Hepatic stellate cell (primary cell): ENCODE results near the gene C5.
"Not testable (repeated sequence)": the region's sequence is repeated elsewhere in the genome, so short reads cannot be mapped to it uniquely, and the experiment has no call there.

Experiments used
- DNase-seq: peaks from one replicate; pipeline ENCODE4 v3.0.0; 2011; ENCODE audit warnings: low spot score

Gene C5

DNA sequence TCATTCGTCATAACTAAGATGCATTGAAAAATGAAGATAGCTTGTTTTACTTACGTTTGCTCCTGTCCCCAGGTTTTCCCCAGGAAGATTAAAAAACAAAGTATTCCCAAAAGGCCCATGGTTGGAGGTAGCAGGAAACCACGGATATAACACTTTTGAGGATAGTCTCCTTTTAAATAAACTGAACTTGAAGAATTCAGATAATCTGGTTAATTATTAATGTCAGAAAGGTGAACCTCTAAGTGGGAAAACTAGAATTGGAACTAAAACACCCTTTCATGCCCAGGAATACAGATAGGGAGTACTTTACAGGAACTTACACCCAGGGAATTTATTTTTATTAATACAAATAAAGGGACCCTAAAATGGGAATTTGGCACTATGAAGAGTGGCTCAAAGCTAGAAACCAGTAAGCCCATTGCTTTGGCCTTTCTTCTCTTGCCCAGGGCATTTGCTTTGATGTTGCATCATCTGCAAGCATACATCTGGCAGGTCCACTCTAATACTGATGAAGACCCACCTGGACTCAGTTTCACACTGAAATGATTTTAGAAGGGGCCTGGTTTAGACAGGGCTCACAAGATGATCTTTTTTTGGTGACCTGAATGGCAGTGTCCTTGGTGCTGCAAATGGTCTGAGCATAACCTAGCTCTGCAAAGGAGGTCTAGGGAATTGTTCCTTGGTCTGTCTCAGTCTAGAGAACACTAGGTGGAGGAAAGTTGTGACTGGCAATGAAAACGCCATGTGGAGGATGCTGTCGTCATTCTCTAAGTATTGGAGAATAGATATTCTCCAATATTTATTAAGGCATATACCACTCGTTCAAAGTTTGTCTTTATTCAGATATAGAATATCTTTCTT, at the start of gene C5:
Gene C5 (minus strand): TSS at position 148 of the 861 bp plus-strand sequence. CDS start 29 bp downstream, at position 119.
- no peak for DNase-seq

DNA sequence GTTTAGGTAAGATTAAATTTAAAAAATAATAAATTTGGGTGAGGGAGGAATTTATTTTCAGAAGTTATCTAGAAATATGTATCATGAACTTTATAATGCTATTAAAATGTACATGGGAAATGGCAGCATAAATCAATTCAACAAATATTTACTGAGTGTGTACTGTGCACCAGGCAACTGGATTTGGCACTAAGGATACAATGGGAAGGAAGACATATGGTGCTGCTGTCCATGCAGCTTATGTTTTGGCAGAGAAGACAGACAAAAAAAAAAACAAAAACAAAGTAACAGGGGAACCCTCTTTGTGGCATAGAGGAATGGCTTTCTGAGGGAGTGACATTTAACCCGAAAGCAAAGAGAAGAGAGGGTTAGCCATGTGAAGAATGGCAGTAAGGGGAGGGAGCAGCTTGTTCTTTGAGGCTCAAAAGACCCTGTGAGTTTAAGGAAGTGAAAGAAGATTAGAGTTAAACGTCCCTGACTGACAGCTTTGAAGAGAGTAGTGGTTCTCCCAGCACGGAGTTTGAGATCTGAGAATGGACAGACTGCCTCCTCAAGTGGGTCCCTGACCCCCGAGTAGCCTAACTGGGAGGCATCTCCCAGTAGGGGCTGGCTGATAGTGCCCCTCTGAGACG, 48.6 kb upstream of the C5 start:
- no peak for DNase-seq

DNA sequence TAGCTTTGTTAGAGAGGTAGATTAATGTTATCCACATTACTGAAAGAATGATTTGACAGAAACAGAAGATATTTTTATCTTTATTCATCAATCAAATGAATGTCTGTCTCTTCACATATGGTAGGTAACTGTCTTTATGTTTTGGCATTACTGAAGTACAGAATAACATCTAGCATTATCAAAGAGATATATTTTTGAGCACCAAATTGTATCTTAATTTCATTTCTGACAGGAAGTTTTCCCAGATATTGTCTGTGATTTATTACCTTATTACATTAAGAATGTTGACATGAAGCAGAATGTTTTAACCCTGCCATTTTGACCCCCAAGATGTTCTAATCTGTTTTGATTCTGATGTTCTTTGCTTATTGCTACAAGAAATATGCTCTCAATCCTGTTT, 45.0 kb upstream of the C5 start:
- DNase-seq, result no peak

DNA sequence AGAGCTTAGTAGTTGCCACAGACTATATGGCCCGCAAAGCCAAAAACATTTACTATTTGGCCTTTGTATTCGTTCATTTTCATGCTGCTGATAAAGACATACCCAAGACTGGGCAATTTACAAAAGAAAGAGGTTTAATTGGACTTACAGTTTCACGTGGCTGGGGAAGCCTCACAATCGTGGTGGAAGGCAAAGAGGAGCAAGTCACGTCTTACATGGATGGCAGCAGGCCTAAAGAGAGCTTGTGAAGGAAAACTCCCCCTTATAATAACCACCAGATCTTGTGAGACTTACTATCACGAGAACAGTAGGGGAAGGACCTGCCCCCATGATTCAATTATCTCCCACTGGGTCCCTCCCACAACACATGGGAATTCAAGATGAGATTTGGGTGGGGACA, 40.7 kb upstream of the C5 start:
- DNase-seq, result not testable (repeated sequence)

DNA sequence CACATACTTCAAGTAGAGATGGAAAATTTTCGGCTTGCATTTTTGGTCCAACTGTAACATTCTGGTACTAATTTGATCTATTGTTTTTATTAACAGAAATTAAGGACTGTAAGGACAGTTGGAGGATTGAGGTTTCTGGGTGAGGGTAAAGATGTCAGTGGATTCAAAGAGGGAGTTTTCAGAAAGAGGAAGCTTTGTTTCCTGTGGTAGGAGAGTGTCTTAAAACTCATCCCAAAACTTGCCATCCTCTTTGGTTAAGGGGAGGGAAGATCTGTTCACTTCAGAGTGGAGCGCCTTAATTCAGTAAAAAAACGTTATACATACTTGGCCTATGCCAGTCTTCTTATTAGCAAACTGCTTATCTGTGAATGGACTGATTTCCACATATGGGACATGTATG, 38.5 kb upstream of the C5 start:
- DNase-seq, result no peak

DNA sequence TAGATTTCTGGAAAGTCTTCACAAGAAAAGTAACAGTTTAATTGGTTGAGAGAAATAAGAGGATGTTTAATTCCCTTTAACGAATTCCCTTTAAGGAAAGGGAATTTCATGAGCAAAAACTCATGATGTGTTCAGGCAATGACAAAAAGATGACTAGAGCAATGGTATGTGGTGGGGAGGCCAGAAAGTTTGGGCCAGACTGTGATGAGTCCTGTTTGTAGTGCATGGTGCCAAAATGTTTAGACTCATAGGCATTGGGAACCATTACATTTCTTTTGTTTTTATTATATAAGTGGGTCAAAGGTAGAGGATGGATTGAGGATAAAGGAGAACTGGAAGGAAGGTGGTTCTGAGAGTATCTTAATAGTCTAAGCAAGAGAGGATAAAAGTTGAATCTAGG, 35.6 kb upstream of the C5 start:
- DNase-seq, result no peak

DNA sequence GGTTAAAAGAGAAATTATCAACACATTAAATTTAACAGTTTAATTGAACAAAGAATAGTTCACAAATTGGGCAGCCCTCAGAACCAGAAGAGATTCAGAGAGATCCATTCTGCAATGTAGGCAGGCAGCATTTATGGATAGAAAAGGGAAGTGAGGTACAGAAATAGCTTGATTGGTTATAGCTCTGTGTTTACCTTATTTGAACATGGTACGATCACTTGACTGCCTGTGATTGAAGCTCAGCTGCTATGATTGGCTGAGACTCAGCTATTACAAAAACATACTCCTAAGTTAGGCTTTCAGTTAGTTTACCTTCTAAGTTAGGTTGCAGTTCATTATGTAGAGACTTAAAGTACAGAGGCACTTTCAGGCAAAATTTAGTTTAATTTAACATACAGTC, 32.0 kb upstream of the C5 start:
- DNase-seq, result no peak

DNA sequence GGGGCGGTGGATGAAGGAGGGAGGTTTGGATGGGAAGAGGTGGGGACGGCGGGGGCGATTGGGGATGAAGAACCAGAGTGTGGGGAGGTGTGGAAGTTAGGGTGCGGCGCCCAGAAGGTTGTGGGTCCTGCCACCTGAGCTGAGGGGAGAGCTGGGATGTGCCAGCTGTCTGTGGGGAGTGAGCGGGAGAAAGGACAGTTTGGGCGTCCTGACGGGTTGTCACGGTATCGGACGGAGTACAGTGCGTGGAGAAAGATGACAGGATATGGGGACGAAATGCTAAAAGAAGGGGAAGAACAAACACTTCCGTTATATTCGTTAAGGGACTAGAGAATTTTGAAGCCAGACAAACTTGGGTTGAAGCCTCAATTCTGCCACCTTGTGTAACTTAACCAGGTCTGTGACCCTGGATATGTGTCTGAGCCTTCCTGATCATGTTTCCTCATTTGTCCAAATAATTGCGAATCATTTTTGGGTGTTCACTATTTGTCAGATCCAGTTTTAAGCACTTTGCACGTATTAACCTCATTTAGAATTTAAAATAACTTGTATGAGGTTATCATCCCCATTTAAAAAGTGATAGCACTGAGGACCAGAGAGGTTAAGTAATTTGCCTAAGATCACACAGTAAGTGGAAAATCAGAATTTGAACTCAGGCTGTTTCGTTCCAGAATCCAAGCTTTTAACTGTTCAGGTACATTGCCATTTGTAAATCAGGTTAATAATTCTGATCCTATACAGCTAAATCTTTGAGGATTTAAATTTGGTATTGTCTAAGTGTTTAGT, 25.4 kb upstream of the C5 start:
- DNase-seq, result no peak

DNA sequence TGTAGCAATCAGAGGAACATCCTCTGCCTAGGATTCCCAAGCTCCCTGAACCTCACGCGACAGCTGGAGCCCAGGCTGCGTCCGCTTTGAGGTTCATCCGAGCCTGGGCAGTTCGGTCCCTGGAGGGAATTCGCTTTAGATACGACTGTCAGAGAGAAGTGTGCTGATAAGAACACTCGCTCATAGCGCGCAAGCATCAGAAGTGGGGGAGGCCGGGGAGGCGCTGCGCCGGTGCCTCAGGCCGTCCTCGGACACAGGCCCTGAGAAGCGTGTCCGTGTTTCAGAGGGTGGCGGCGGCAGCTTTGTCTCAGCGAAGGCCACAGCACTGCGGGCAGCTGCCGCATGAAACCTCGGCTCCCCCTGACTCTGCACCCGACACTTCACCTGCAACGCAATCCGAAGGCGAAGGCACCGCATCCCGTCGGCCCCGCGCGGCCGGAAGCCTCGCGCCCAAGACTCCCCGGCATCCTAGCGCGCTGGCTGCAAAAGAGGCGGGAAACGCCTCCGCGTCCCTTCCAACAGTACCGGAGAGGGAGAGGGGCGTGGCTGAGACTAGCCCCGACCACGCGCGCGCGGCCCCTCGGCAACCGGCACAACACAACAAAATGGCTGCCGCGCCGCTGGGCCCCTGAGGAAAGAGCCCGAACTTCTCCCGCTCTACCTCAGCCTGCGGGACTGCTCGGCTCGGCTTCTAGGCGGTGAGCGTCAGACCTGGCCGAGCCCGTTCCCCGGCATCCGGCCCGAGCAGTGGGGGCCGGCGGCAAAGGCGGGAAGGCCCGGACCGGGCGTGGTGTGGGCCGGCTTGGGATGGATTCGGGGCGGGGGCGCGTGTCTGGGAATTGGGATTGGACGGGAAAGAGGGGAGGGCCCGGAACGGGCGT, 24.5 kb upstream of the C5 start, which contains the start of gene CNTRL:
Gene CNTRL (plus strand): TSS at position 586 of the 881 bp plus-strand sequence. CDS start 13,372 bp downstream, outside the sequence.
- peak; percentile 81 for DNase-seq

DNA sequence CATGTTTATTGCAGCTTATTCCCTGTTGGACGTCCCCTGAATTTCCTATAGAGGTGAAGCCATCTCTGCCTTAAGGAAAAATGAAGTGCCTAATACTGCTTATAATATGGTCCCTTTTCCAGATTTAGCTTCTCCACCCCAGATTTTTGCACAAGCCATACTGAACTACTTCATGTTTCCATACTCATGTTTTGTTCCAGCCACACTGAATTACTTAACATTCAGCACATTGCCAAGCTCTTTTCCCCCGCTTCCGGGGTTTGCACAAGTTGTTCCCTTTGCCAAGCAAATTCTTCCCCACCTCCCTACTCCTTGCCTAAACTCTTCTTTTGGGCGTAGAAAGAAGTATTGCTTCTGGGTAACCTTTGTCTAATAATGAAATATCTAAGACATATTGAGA, 23.0 kb upstream of the C5 start:
- DNase-seq, result no peak

DNA sequence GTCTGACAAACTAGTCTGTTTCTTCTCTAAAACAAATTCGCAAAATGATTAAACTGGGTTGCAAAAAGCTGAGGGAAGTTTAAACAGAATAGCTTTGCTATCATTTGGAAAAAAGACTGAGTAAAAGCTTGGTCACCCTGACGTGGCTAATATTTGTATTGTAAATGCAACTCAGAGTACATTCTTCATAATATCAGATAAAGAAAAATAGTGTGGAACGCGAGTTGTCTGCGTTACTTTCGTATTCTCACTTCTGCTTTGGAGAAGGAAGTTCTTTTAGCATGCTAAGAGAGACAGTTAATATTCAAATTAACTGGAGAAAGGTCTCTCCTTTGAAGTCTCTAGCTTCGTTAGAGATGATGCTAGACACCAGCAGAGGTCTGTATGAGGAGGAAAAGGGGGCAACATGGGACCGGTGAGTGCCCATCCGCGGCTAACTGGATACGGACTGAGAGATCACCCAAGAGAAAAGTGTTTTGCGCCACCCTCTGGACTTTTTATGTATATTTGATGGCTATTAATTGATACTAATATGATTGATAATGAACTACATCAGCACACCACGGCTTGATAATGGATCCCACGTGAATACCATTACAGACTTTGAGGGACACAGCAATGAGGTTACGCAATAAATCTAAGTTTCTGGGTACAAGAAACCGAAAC, 21.8 kb upstream of the C5 start:
- peak; percentile 64 for DNase-seq

DNA sequence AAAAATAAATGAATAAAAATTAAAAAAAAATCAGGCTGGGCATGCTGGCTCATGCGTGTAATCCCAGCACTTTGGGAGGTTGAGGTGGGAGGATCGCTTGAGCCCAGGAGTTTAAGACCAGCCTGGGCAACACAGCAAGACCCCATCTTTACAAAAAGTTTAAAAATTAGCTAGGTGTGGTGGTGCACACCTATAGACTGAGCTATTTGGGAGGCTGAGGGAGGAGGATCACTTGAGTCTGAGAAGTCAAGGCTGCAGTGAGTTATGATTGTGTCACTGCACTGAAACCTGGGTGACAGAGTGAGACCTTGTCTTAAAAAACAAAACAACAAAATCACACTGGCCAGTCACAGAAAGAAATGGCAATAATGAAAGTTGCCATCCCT, 21.3 kb upstream of the C5 start:
- no peak for DNase-seq

DNA sequence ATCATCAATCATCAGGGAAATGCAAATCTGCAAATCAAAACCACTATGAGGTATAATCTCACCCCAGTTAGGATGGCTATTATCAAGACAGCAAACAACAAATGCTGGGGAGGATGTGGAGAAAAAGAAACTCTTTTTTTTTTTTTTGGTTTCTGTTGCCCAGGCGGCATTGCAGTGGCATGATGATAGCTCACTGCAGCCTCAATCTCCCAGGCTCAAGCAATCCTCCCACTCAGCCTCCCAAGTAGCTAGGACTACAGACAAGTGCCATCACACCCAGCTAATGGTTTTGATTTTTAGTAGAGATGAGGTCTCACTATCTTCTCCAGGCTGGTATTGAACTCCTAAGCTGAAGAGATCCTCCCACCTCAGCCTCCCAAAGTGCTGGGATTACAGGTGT, 19.3 kb upstream of the C5 start:
- no peak for DNase-seq

DNA sequence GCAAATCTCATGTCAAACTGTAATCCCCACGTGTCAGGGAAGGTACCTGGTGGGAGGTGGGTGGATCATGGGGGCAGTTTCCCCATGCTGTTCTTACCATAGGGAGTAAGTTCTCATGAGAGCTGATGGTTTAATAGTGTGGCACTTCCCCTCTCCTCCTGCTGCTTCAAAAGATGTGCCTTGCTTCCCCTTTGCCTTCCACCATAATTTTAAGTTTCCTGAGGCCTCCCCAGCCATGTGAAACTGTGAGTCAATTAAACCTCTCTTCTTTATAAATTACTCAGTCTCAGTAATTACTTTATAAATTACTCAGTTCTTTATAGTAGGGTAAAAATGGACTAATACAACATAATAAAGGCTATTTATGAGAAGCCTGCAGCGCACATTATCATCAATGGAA, 17.6 kb upstream of the C5 start:
- no peak for DNase-seq

DNA sequence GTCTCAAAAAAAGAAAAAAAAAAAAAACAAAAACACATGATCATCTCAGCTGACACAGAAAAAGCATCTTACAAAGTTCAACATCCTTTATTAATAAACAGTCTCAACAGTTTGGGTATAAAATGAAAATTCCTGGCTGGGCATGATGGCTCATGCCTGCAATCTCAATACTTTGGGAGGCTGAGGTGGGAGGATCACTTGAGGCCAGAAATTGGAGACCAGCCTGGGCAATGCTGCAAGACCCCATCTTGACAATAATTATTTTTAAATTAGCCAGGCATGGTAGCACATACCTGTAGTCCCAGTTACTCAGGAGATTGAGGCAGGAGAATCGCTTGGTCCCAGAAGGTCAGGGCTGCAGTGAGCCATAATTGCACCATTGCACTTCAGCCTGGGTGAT, 16.8 kb upstream of the C5 start:
- no peak for DNase-seq

DNA sequence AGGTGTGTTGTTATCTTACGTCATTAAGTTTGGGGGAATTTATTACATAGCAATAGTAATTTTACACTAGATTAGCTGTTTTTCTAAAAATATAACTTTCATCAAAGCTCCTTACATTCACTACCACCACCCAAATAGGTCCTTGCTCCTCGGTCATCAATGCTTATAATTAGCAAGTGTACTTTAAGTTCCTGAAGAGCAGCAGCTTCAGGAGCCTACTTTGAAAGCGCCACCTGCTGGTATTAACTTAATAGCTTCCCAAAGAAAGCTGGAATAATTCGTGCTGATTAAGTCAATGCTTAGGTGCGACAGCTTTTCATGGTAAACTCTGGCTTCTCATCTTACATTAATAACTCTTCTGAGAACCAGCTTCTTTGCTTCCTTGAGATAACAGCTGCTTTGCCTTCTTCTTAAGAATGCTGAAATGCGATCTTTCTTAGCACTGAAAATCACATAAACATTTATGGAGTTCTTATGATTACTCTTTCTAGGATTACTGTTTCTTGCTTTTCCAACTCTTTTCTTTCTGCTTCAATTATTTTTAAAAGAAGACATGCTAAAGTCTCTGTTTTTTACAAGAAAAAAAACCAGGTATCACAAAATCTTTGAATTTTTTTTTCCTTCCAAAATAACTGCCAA, 10.0 kb upstream of the C5 start:
- peak; percentile 22 for DNase-seq

DNA sequence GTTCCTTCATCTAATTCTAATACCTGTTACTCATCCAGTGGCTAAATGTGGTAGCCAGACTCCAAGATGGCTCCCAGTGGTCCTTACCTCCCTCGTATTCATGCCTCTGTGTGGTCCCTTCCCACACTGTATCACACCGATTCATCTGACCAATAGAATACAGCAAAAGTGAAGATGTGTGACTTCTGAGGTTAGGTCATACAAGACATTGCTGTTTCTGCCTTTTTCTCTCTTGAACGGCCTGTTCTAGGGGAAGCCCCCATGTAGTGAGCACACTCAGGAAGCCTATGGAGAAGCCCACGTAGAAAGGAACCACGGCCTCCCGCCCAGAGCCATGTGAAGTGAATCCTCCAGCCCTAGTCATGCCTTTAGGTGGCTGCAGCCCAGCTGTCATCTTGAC, 9.4 kb upstream of the C5 start:
- no peak for DNase-seq

DNA sequence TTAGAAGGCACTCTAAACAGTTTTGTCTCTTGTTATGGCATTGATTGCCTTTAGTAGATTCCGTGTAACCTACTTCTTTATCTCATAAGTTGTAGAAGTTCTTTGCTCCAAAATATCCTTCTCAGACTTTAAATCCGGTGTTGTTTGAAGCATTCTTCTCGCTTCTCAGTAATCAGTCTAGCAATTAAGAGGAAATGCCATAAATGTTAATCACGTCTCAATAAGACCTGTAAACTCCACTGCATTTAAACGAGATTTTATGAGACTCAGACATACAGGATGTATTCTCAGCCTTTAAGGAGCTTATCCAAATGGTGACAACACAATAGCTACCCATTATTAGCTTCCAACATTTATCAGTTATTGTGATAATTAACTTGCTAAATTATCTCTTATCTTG, 7.7 kb upstream of the C5 start:
- DNase-seq, result no peak

DNA sequence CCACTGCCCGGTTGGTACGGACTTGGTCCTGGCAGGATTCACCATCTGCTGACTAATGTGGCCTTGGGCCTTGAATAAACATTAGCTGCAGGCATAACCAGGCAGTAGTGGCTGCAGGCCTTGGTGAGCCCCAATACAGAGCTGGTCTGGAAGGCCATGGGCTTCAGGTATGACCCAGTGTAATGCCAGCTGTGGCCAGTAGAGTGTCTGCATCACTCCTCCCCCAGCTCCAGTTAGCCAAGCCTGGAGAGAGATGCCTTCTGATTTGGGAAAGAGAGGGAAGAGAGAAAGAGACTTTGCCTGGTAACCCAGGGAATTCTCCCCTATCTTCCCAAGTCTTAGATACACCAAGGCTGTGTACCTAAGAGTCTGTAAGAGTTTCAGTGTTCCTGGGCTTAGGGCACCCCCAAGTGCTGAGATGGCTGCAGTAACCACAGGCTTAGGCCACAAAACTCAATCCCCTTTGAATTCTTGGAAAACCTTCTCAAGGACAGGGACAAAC, 5.6 kb upstream of the C5 start:
- no peak for DNase-seq

DNA sequence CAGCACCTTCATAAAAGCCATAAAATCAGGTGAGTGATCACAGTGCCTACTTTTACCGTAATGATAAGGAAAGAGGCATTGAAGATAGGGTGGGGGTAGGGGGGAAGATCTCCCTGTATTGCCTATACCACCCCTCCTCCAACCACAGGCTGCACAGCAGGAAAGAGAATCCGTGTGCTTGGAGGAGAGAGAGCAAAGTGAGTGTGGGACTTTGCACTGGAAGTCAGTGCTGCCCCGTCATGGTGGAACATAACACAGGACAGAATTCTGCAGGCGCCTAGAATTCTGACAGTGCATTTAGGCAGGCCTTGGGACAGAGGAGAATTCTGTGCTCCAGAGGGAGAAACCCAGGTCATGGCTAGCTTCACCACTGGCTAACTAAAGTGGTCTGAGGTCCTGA, 3.5 kb upstream of the C5 start:
- no peak for DNase-seq

DNA sequence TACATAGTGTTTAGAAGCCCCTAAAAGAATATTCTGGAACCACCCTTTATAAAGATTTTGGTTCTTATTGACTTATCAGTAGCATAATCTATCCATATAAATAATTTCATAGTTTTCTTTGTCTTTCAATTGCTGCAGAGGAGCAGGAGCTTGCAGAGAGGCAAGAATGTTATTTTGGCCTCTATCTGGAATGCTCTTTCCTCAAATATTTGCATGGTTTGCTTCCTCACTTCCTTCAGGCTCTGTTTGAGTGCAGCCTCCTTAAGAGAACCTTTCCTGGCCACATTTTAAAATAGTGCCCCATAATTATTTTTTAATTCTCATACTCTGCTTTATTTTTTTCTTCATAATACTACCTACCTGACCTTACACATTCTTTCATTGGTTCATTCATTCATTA, 1.5 kb downstream of the C5 start:
- DNase-seq, result no peak
